Measurements from ENCODE around the gene CALML3.

- TF ChIP-seq CTCF (IDR thresholded peaks at IDR 0.05) = no peak
- no peak for TF ChIP-seq POLR2A (IDR thresholded peaks at IDR 0.05)
Measured at GRCh38 chr10:5481121-5481520, 43.6 kb upstream of the CALML3 start.
